HG03520 (cell line): ENCODE data around the gene PRRT1B.
"Not testable (repeated sequence)": the region's sequence is repeated elsewhere in the genome, so short reads cannot be mapped to it uniquely, and the experiment has no call there.

Source experiments
- ATAC-seq: cut with Tn5 transposase; IDR thresholded peaks from one replicate; pipeline ENCODE4 v1.9.1; 2021; ENCODE audit warnings: mild to moderate bottlenecking, moderate library complexity; ENCODE audit not compliant: unreplicated experiment

PRRT1B gene

DNA sequence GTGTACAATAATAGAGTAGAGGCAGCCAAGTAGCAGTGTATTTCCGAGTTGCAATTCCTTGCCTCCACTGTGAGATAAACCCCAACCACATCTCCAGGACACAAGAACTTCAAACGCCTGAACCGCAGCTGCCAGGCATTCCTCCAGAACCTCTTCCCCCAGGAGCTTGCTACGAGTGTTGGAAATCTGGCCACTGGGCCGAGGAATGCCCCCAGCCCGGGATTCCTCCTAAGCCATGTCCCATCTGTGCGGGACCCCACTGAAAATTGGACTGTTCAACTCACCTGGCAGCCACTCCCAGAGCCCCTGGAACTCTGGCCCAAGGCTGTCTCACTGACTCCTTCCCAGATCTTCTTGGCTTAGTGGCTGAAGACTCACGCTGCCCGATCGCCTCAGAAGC is 3.9 kb downstream of the PRRT1B start:
- ATAC-seq, result not testable (repeated sequence)

DNA sequence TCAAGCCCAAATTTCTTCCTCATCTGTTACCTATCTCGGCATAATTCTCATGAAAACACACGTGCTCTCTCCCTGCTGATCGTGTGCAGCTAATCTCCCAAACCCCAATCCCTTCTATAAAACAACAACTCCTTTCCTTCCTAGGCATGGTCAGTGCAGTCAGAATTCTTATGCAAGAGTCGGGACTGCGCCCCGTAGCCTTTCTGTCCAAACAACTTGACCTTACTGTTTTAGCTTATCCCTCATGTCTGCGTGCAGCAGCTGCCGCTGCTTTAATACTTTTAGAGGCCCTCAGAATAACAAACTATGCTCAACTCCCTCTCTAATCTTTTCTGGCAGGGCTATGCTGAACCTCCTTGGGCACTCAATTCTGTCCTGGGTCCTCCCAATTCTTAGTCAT is 5.1 kb downstream of the PRRT1B start:
- not testable (repeated sequence) for ATAC-seq

DNA sequence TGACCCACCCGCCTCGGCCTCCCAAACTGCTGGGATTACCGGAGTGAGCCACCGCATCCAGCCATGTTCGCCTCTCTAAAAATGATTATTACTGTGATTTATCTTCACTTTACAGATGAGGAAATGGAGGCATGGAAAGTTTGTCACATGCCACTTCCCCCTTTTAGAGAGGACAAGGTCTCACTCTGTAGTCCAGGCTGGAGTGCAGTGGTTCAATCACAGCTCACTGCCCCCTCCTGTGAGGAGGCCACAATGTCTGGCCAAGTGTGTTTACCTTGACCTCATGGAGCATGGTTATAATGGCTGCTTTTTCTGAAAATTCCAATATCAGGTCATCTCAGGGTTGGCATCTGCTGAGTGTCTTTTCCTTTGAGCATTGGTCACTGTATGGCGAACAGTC is 6.7 kb downstream of the PRRT1B start:
- ATAC-seq, result no peak

DNA sequence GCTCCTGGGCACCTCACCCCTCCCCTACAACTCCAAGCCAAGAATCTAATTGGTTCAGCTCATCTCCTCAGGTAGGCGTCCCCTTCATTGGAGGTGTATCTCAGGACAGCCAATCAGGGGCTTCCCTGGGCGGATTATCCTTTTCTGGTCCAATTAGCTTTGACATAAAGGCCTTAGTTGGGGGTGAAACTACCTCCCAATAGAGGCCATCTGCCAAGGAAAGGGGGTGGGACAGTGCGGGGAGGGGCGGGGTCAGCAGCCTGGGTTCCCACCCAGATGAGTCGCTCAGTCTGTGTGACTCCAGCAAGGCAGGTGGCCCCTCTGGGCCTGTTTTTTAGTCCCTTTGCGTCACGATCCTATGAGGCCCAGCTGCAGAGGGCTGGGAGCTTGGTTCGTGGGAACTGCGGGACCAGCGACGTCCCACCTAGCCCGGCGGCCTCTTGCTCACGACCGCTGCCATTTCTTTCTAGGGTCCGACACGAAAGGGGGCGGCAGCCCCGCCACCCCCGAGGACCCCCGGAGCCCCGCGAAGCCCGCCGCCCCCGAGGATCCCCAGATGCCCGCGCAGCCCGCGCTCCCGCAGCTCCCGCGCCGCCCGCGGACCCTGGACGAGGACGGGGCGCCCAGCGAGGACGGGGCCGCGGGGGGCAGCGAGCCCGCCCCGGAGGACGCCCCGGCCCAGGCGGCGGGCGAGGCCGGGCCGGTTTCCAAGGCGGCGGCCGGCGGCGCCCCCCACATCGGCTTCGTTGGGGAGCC is 8.9 kb downstream of the PRRT1B start:
- no peak for ATAC-seq

DNA sequence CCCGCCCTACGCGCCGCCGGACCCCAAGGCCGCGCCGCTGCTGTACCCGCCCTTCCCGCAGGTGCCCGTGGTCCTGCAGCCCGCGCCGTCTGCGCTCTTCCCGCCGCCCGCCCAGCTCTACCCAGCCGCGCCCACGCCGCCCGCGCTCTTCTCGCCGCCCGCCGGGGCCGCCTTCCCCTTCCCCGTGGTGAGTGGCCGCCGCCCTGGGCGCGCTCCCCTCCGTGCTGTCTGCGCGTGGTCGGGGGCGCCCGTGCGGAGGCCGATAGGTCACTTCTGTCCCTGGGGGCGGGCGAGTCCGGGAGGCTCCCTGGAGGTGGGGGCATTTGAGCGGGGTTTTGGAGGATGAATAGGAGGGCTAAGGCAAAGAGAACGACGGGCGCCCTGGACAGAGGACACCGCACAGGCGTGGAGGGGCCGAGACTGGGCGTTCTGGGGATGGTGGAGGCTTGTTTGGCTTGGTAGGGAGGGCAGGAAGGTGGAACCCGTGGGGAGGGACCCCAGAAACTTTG is 9.6 kb downstream of the PRRT1B start:
- no peak for ATAC-seq

DNA sequence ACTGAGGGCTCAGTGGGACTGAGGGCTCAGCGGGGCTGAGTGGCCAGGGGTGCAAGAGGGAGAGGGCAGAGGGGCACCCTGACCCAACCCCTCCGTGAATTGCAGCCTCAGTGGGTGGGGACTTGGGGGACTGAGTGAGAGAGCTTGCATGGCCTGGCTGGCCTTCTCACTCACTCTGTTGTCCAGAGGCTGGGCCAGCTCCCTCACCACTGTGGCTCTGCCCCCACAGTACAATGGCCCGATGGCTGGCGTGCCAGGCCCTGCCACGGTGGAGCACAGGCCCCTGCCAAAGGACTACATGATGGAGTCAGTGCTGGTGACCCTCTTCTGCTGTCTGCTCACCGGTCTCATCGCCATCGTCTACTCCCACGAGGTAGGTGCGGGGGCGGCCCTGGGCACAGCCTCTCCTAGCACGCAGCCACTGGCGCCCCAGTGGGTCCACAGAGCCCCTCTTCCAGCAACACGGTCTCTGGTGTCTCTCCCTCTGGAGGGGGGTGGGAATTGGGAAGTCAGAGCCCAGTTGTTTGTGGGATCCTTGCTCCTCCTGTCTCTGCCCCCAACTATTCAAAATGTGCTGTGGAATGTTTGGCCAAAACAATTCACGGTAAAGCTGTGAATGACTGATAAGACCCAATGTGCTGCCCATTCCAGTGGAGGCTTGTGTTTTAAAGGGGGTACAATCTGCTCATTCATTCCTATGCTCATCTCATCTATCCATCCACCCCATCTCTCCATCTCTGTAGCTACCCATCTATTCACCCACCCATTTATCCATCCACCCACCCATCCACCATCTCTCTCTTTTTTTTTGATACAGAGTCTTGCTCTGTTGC is 10.7 kb downstream of the PRRT1B start:
- ATAC-seq, result no peak

DNA sequence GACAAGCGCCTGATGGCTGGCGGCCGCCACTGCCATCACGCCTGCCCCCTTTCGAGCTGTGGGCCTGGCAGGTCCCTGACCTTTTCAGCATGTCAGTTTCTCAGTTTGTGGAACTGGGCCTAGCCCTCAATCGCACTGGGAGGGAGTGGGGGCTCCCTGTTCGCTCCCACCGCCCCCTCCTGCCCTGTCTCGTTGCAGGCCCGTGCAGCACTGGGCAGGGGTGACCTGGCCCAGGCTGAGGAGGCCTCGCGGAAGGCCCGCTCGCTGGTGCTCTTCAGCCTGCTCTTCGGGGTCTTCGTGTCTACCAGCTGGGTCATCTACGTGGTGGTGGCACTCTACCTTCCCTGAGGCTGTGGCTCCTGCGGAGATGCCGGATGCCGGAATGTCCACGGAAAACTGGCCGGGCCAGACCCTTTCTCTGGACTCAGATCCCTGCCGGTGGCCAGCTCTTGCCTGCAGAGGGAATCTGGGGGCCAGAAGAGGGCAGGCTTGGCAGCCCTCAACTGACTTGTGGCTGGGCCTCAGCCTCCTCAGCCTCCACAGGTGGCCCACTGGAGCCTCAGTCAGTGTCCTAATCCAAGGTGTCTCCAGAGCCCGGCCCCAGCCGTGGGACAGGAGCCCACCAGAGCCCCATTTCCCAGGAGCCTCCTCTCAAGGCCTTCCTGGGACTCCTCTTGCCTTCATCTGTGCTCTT is 12.7 kb downstream of the PRRT1B start:
- no peak for ATAC-seq

DNA sequence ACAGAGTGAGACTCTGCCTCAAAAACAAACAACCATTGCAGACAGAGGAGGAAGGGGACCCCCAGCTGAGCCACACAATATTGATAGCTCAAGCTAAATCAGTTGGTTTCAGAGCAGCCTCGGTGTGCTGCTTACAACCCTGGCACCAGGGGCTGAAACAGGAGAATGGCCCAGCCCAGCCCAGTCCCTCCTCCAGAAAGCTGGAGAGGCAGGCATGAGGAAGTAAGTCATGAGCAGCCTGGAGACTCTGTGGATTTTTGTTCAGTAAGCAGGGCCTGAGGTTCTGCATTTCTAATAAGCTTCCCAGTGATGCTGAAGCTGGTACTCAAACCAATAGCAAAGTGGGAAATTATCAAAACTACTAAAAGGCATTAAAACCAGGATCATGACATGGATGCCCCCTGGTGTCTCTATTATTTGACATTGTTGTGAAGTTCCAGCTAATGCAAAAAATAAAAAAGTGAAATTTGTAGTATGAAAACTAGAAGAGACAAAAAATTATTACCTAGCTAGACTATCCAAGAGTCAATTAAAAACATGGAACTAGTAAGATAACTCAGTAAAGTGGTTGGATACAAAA is 14.2 kb downstream of the PRRT1B start:
- no peak for ATAC-seq

DNA sequence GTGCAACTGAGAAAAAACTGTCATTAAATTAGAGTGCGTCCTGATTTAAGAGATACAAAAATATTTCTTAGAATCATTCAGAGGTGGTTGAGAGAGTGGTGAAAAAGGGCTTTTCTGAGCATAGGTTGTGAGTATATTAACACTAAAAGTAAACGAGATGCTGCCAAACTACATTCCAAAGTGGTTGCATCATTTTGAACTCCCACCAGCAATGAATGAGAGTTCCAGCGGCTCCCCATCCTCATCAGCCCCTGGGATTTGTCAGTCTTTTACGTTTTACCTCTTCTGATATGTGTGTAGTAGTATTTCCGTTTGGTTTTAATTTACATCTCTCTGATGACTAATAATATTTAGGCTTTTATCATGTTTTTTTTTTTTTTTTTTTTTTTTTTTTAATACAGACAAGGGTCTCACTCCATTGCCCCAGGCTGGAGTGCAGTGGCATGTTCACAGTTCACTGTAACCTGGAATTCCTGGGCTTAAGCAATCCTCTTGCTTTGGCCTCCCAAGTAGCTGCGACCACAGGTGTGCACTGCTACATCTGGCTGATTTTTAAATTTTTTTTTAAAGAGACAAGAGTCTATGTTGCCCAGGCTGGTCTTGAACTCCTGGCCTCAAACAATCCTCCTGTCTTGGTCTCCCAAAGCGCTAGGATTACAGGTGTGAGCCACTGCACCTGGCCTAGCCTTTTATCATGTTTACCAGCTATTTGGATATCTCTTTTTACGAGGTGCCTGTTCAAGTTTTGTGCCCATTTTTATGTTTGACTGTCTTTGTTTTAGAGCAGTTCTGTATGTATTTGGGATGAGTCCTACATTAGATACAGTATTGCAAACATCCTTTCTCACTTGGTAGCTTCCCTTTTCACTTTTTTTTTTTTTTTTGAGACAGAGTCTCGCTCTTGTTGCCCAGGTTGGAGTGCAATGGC is 17.0 kb downstream of the PRRT1B start:
- ATAC-seq, result no peak

DNA sequence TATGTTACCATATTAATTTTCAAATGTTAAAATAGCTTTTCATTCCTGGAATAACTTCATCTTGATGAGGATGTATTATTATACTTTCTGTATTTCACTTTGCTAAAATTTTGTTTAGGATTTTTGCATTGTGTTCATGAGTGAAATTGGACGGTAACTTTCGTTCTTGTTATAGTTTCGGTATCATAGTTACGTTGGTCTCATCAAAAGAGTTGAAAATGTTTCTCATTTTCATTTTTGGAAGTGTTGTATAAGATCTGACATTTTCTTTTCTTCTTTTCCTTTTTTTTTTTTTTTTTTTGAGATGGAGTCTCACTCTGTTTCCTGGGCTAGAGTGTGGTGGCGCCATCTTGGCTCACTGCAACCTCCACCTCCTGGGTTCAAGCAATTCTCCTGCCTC is 20.0 kb downstream of the PRRT1B start:
- no peak for ATAC-seq

DNA sequence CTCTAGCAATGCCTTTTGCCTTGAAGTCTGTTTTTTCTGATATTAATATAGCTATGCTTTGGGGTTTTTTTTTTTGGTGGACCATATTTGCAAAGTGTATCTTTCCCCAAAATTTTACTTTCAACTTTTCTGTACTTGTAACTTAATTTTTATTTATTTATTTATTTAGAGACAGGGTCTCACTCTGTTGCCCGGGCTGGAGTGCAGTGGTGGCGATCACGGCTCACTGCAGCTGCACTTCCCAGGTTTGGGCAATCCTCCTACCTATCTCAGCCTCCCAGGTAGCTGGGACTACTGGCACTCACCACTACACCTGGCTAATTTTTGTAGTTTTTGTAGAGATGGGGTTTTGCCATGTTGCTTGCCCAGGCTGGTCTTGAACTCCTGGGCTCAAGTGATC is 20.8 kb downstream of the PRRT1B start:
- no peak for ATAC-seq

DNA sequence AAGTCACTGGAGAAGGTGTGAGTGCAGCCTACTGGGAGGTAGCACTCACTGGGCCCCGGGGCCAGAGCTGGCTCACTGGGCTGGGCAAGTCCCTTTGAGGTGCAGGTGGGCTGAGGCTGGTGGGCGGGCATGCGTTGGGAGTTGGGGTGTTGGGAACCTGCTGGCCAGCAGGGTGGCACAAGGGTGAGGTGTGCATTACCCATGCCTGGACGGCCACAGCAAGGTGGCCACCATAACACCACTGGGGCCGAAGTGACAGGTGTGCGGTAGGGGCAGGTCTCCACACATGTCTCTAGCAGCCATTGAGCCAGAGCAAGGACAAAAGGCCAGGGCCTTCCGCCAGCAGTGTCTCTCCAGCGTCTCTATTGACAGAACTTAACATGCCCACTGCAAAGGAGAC is 22.6 kb downstream of the PRRT1B start:
- ATAC-seq, result no peak

DNA sequence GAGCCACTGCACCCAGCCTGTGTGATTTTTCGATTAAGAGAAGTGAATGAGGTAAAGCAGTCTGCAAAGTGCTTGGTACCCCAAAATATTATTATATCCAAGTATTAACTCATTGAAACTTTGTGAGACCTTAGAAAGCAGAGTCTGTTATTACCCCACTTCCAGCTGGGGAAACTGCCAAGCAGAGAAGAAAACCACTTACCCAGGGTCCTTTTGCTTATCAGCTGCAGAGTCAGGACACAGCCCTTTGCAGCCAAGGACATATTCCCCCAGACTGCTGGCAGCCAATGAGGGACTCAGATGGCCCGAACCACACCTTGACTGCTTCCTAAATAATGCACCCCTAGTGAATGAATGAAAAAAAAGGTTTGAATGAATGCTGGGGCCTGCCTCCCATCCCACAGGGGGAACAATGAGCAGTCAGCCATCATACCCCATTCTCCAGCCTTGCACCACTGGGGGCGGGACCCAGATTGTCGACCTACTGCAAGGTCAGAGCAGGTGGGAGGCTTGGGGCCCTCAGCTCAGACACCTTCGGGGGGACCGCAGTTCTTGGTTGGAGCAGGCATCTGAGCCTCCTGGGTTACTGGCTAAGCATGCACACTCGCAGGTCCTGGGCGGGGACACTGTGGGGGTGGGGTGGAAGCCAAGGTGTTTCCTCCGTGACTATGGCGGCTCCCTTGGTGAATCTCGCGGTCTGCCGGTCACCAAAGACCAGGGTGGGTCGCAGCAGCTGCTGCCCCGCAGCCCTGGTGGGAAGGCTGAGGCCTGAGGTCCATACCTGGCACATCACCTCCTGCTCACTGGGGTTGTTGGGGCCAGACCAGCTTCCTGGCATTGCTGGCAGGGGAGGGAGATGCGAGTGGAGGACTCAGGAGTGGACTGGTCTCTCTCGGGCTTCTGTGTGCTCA is 29.7 kb downstream of the PRRT1B start:
- ATAC-seq, result no peak

DNA sequence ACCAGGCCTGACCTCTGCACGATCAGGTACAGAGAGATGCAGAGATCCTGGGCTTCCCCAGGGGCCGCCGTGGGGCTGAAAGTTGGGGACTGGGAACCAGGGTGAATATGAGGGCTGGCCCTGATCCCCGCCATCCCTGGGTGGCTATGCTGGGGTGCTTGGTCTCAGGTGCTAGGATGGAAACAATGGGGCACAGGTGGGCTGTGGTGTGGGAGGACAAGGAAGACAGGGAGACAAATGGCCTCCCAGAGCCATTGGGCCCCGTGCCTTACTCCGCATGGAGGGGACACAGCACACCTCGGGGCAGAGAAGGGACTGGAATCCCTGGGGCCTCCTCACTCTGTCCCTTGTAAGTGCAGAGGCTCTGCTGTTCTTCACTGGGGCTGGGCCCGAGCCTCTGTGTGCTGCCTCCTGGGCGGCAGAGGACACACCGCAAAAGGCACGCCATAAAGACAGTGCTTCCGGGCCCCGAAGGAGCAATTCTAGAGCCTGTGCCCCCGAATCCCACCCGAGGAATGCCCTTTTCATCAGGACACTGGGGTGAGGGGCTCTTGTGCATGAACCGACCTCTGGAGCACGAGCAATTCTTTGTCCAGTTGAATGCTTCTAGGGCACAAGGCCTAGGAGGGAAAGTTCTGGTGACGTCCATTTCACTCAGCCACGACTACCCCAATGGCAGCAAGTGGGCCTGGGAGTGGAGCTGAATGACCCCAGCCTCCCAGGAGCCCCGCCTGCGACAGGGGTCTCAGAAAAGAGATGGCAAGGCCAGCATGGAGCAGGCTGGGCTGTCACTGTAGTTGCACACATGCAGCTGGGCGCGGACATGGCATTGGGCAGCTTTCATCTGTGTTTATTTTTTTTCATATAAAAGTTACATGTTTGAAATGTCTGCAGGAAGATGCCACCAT is 30.9 kb downstream of the PRRT1B start:
- ATAC-seq, result no peak

DNA sequence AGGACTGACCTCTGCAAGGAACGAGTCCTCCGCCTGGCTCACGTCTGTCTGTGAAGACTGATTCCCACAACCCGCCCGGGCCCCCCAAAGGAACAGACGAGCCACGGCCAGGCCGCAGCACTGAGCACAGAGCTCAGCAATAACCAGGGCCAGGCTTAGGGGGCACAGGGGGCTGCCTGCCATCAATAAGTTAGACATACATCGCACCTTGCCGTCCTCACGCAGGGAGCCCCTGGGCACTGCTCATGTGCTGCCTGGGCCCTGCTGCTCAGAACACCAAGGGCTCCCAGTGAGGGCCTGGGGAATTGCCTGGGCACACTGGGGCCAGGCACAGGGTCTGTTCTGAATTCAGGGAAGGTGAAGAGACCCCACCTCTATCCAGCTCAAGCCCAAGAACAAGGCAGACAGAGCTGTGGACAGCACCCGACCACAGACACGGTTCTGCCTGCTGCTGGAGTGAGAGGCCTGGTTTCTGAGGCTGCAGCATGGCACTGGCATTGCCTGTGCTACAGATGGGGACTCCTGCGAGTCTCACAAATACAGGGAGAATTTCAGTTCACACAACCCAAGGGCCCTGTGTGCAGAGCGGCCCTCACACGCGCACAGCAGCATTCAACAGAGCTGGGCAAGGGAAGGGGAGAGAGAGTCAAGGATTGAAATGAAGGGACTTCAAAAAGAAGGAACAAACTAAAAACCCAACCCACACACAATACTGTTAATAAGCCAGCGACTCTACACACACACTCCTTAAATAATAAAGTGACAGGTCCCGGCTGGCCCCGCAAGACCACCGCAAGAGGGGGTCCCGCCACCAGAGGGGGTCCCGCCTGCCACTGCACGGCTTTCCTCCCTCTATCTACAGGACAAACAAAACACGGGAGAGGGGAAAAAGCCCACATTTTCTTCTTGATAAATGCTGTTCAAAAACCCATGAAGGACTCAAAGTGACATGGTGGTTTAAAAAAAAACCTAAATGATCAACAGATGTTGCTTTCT is 32.0 kb downstream of the PRRT1B start:
- ATAC-seq, result no peak

DNA sequence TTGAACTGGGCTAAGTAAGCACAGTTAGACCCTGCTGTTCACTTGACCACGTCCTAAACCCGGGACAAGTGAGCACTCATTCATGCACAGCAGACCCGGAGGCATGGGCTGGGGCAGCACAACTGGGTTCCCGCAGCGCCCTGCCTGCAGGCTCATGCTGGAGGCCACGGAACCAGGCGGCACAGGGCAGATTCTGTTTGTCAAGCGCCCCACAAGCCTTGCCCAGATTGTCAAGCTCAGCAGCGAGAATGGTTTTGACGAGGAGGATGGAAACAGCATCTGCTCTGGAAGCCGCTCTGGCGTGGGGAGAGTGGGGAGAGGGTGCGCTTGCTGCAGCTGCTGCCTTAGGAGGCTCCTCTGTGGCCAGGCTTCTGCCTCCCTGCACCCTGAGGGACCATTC is 32.7 kb downstream of the PRRT1B start:
- ATAC-seq, result no peak
